Activated effector memory CD4-positive, alpha-beta T cell treated with Interleukin-2 at 50 U/mL for 16 hours (primary cell): ENCODE data around the gene RNU7-1.

Experiments used
- DNase-seq: peaks from one replicate; pipeline ENCODE4 v3.0.0-alpha.2; 2020

Gene RNU7-1

GRCh38 chr12:6954316-6955107, 10.9 kb downstream of the RNU7-1 start:
- DNase-seq, result no peak

GRCh38 chr12:6955108-6956020, 11.7 kb downstream of the RNU7-1 start:
- no peak for DNase-seq

GRCh38 chr12:6956021-6956727, 12.6 kb downstream of the RNU7-1 start:
- DNase-seq, result no peak

GRCh38 chr12:6957151-6957701, 13.6 kb downstream of the RNU7-1 start:
- no peak for DNase-seq

GRCh38 chr12:6957741-6958608, 14.4 kb downstream of the RNU7-1 start:
- no peak for DNase-seq

- DNase-seq, result no peak
Measured at GRCh38 chr12:6958609-6959057, 15.0 kb downstream of the RNU7-1 start.

GRCh38 chr12:6959058-6959804, 15.6 kb downstream of the RNU7-1 start:
- peak; percentile 64 for DNase-seq

- DNase-seq, result no peak
Measured at GRCh38 chr12:6959805-6960592, 16.4 kb downstream of the RNU7-1 start.

- DNase-seq, result no peak
Measured at GRCh38 chr12:6960593-6961277, 17.1 kb downstream of the RNU7-1 start.

- DNase-seq, result peak; percentile 88
Measured at GRCh38 chr12:6961278-6961694, 17.7 kb downstream of the RNU7-1 start.

- no peak for DNase-seq
Measured at GRCh38 chr12:6961695-6962284, 18.2 kb downstream of the RNU7-1 start.

- no peak for DNase-seq
Measured at GRCh38 chr12:6962285-6963015, 18.8 kb downstream of the RNU7-1 start.

GRCh38 chr12:6963016-6963731, 19.6 kb downstream of the RNU7-1 start:
- no peak for DNase-seq

- DNase-seq, result no peak
Measured at GRCh38 chr12:6963791-6964413, 20.3 kb downstream of the RNU7-1 start.

GRCh38 chr12:6964605-6965025, 21.0 kb downstream of the RNU7-1 start:
- no peak for DNase-seq

GRCh38 chr12:6965026-6965661, 21.5 kb downstream of the RNU7-1 start:
- peak; percentile 80 for DNase-seq

GRCh38 chr12:6965714-6966113, 22.1 kb downstream of the RNU7-1 start:
- no peak for DNase-seq
